Motor neuron (in vitro differentiated cells): ENCODE data around the gene RPL15. TPM values are rescaled to one million over a fixed set of nuclear protein-coding genes. Genes with fewer than 3 reads are reported as not detected.

ENCODE experiments used
- ATAC-seq, 8 experiments: fragments of 200-7000 bp; cut with Tn5 transposase; replicated peaks in 6 of 8; 2 replicates each; pipeline ENCODE4 v1.8.0; 2021; ENCODE audit warnings: mild to moderate bottlenecking in 8 of 8, moderate library complexity in 8 of 8
- H3K27ac ChIP-seq, 2 donors: fragments of 250-450 bp; sonication (Bioruptor Pico); 2 replicates each; pipeline ENCODE4 v1.9.0; 2021; ENCODE audit warnings: antibody characterized with exemption in 2 of 2, mild to moderate bottlenecking in 2 of 2, moderate library complexity in 1 of 2
- H3K4me1 ChIP-seq, 2 donors: fragments of 250-450 bp; sonication (Bioruptor Pico); replicated peaks in 1 of 2; 2 replicates each; pipeline ENCODE4 v1.6.1; 2021; ENCODE audit warnings: antibody characterized with exemption in 2 of 2, mild to moderate bottlenecking in 2 of 2, moderate library complexity in 1 of 2
- H3K4me3 ChIP-seq, 5 donors: fragments of 250-450 bp; sonication (Bioruptor Pico); 2 replicates each; pipeline ENCODE4 v1.9.0; 2021; ENCODE audit warnings: antibody characterized with exemption in 5 of 5, mild to moderate bottlenecking in 5 of 5, moderate library complexity in 4 of 5
- WGBS, 10 experiments: fragments of 450-650 bp; shearing (Covaris generic); methylation state at CpG; one replicate each; pipeline ENCODE4 v1.0.0; 2022; 5-methylcytosine and 5-hydroxymethylcytosine counted together
- in situ Hi-C, 9 experiments: fragments of 400-800 bp; cut with MboI; loops; one replicate each; pipeline ENCODE4 v1.15.0; 2021; ENCODE audit warnings: low sequenced_read_pairs in 9 of 9, low pct_unique_long_range_greater_than_20kb in 2 of 9; ENCODE audit not compliant: unreplicated experiment in 9 of 9
- total RNA-seq, 8 experiments: library from RNA; unstranded; fragments of 300-600 nt; gene quantifications; 2 replicates each; pipeline versions ENCODE4 v1.2.3 to v1.2.4, GENCODE V29; 2022

RPL15 gene
- total RNA-seq, 8 experiments from 2014 or later, result 1,411 to 3,853 (median 2,170) TPM

DNA sequence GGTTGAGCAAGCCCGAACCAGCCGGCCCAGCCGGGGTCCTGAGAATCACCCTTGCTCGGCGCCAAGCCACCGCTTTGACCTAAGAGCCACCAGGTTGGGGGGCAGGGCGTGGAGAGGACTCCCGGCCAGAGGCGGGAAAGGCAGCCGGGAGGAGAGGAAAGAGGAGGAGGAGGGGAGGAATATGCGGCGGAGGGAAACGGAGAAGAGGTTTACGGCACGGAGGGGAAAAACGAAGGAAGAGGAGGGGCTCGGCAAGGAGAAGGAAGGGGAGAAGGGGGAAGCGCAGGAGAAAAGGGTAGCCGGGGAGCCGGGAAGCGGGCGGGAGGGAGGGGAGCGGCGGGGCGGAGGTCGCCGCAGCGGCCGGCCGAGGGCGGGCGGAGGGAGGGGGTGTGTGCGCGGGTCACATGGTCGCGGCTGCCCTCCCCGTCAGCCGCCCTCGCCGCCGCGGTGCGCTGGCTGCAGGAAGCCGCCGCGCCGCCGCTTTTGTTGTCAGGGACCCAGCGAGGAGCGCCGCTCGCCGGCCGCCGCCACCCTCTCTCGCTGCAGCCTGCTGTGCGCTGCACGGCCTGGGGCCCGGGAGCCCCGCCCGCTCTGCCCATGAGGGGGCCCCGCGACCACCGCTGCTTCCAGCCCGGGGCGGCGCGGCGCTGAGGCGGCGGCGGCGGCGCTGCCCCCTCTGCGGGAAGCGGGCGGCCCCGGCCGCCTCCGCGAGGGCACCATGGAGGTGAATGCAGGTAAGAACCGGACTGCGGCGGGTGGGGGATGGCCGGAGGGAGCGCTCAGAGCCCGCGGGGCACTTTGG, 28.1 kb downstream of the RPL15 start, which contains the start of gene NR1D2:
Gene NR1D2, plus strand, starts transcription at position 426 of the 802 bp plus-strand sequence. Its CDS starts 293 bp downstream, at position 719.
- peak; percentile 21 to 67 (median 64) for ATAC-seq

DNA sequence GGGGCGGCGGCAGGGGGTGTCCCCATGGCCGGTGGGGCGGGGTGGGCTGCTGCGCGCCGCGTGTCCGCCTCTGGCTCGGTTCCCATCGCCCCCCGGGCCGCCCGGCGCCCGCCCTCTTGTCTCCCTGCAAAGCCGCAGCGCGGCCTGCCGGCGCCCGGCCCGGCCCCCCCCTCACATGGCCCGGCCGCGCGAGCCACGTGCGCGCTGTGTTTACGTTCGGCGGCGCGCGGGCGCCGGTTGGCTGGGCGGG, 28.7 kb downstream of the RPL15 start:
- Histone ChIP-seq H3K4me1 (peaks cover 15 to 16% of the 10 kb centered on the region in 2 donors), H3K4me3 (peak overlapping the region; percentile 66 to 82 (median 76)), H3K27ac (peak overlapping the region; percentile 97 to 99)
- no CpG with 5 or more reads among the region's 39 CpGs for WGBS, 10 experiments
- ATAC-seq, result no peak
- in situ Hi-C loops, result no loop called here

More for the DNA sequence above, 28.1 kb downstream of the RPL15 start, which contains the start of gene NR1D2:
- Histone ChIP-seq H3K4me3 (peak within 1 kb of the TSS; percentile 66 to 82 (median 76)), H3K27ac (peak within 1 kb of the TSS; percentile 97 to 99), H3K4me1 (peaks cover 15 to 16% of the 10 kb centered on the region in 2 donors)
- 0 to 2% methylated on average over 4 to 16 of the region's 88 CpGs; no CpG with 5 or more reads in 8 of the 10 experiments for WGBS, 10 experiments
- in situ Hi-C loops, result no loop called here

DNA sequence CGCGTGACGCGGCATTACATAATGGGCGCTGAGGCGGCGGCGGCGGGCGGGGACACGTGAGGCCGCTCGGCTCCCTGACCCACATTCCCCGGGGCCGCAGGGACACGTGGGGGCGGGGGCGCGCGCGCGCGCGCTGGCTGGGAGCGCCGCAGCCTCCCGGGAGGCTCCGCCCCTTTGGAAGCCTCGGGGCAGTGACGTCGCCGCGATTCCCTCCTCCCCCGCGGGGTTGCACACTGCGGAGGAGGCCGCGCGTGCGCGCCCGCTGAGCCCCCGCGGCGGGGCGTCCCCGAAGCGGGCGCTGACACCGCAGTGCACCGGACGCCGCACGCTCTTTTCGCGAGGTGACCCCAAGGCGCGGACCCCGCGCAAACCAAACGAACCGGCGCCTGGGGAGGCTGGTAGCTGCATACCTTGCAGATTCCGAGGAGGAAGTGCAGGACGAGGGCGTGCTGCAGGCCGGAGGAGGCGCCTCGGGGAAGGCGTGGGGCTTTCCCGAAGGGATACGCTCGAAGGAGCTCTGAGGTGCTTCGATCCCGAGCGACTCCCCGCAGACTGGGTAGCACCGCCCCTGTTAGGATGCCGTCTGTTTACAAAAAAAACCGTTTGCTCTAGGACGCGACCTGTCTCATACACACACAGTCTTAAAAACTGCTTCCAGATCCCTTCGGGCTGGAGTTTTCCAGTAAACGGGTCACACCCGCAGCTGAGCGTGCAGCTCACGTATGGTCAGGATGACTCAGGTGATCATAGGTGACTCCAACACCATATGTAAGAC, 29.2 kb downstream of the RPL15 start:
- H3K4me1 ChIP-seq, result peaks cover 13 to 15% of the 10 kb centered on the region in 2 donors
- in situ Hi-C loops, result no loop called here
- H3K27ac ChIP-seq, result peak overlapping the region; percentile 90 to 99
- WGBS, 10 experiments, result 0 to 3% (median 0%) methylated on average over 3 to 20 of the region's 87 CpGs; no CpG with 5 or more reads in 4 of the 10 experiments
- peak overlapping the region; percentile 66 to 82 (median 76) for H3K4me3 ChIP-seq
- ATAC-seq, result peak; percentile 69 to 85 (median 80)

DNA sequence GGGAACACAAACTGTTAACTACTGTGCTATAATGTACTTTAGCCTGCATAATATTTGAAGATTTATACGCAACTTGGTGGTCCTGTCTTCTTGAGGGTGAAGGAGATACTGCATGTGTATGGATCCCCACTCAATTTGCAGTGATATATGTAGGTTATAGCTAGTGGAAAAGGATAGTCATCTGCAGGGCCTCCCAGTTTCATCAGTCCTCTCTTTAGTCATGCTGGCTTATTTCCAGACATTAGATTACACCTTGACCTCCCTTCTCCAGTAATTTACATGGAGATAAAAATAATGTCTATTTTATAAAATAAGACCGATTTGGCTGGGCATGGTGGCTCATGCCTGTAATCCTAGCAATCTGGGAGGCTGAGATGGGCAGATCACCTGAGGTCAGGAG, 31.8 kb downstream of the RPL15 start:
- WGBS, 10 experiments, result 80 to 100% (median 100%) methylated on average over 1 to 2 of the region's 2 CpGs; no CpG with 5 or more reads in 2 of the 10 experiments
- Histone ChIP-seq H3K4me3 (no peak overlapping the region), H3K27ac (no peak overlapping the region), H3K4me1 (peaks cover 11 to 15% of the 10 kb centered on the region in 2 donors)
- in situ Hi-C loops, result no loop called here
- no peak for ATAC-seq

DNA sequence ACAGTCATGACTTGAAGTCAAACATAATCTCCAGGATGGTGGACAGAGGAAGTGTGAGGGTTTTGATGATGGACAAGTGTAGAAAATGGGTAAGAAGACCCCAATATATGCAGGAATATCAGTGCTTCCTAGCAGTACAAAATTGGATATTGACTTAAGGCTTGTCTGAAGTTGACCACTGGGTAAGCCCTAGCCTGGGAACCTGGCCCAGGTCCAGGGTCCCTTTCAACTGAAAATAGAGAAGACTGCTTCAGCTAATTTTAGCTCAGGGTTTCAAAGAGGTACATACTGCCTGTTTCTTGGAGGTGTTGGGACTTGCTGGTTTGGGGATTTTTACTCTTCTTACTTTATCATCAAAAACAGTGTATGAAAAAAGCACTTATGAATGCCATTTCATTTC, 32.9 kb downstream of the RPL15 start:
- Histone ChIP-seq H3K4me1 (peaks cover 4 to 12% of the 10 kb centered on the region in 2 donors), H3K4me3 (no peak overlapping the region), H3K27ac (no peak overlapping the region)
- in situ Hi-C loops, result no loop called here
- ATAC-seq, result no peak

DNA sequence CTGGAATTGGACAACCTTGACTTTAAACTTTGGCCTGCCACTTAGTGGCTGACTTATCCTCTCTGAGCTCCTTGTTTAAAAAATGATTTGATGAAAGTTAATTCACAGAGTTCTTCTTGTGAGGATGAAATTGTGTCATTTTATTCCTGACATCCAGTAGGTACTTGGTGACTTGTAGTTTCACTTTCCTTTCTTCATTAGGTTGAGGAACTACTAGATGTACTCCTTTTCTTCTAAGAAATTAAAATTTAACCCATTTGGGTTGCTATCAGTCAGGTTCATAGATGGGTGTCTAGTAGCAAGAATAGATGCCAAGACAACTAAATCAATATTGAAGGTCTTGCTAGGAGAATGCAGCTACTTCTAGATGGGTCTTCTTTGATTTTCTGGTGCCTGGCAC, 33.4 kb downstream of the RPL15 start:
- no peak overlapping the region for H3K4me3 ChIP-seq

DNA sequence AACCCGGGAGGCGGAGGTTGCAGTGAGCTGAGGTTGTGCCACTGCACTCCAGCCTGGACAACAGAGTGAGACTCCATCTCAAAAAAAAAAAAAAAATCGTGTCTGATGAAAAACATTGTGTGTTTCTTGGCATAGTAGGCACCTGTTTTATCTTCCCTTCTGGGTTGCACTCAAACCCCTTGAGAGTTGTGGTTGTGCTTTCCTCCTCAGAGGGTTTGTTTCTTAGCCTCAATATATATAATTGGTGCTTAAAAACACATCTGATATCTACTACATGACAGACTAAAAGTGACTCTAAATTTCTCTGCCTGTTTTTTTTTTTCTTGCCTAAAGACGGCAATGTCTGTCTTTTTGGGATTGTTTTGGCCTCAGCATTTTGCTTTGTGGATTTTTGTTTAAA, 35.7 kb downstream of the RPL15 start:
- Histone ChIP-seq H3K4me3 (no peak overlapping the region), H3K27ac (no peak overlapping the region), H3K4me1 (peaks cover 0 to under 1% of the 10 kb centered on the region in 2 donors)
- ATAC-seq, result no peak
- WGBS, 10 experiments, result 58 to 95% (median 80%) methylated on average over 1 to 3 of the region's 4 CpGs; no CpG with 5 or more reads in 3 of the 10 experiments
- in situ Hi-C loops, result no loop called here

More for the DNA sequence above, 33.4 kb downstream of the RPL15 start:
- H3K4me1 ChIP-seq, result peaks cover 4 to 12% of the 10 kb centered on the region in 2 donors
- in situ Hi-C loops, result no loop called here
- no peak for ATAC-seq
- H3K27ac ChIP-seq, result no peak overlapping the region

DNA sequence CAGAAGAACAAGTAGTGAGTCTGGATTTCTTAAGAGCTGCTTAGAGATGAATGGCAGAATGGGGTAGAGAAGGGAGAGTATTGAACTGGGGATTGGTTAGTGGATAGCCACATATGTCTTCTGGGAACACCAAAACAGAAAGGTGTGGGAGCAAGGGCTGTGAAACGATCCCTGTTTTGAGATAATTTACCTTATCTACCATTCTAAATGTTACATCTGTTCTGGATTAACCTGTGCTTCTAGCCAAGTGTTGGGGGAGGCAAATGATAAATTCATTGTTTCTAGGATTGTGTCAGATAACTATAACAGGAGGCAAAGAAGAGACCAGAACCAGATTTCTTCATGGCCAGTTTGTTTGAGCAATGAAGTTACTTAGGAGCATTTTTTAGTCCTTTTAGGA, 36.6 kb downstream of the RPL15 start:
- WGBS, 10 experiments, result 33 to 100% (median 89%) methylated on average over 1 of the region's 1 CpG; no CpG with 5 or more reads in 5 of the 10 experiments
- Histone ChIP-seq H3K4me1 (no peaks in the 10 kb centered on the region), H3K27ac (no peak overlapping the region), H3K4me3 (no peak overlapping the region)
- ATAC-seq, result no peak
- in situ Hi-C loops, result no loop called here

DNA sequence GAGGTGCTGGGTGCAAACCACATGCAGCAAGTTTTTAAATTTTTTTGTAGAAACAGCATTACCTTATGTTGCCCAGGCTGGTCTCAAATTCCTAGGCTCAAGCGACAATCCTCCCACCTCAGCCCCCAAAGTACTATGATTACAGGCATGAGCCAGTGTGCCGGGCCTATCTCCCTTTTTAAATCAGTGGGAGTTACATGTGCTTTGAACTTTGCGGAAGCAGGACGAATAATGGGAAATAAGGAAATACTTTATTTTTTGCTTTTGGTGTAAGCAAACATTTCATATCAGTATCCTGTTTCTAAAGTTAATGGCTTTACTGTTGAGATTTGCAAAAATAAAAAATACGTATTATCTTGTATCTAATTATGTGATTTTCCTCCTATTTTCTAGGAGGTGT, 37.2 kb downstream of the RPL15 start:
- Histone ChIP-seq H3K4me1 (no peaks in the 10 kb centered on the region), H3K27ac (no peak overlapping the region), H3K4me3 (no peak overlapping the region)
- WGBS, 10 experiments, result 87 to 100% (median 96%) methylated on average over 2 to 5 of the region's 5 CpGs
- in situ Hi-C loops, result no loop called here
- no peak for ATAC-seq

DNA sequence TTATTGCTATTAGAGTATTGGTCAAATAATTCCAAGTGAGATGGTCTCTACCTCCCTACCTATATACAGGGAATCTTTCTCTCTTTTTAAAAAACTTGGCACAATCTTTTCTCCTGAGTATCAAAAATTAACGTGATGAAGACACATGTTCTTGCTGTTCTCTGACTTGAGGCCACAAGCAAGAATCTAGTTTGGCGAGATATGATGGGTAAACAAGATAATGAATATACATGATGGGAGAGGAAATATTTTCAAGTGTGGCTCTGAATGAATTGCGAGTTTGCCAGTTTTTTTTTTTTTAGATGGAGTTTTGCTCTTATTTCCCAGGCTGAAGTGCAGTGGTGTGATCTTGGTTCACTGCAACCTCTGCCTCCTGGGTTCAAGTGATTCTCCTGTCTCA, 39.8 kb downstream of the RPL15 start:
- Histone ChIP-seq H3K4me3 (no peak overlapping the region), H3K4me1 (no peaks in the 10 kb centered on the region), H3K27ac (no peak overlapping the region)
- WGBS, 10 experiments, result 80 to 100% (median 100%) methylated on average over 1 to 3 of the region's 3 CpGs
- in situ Hi-C loops, result no loop called here
- ATAC-seq, result no peak

DNA sequence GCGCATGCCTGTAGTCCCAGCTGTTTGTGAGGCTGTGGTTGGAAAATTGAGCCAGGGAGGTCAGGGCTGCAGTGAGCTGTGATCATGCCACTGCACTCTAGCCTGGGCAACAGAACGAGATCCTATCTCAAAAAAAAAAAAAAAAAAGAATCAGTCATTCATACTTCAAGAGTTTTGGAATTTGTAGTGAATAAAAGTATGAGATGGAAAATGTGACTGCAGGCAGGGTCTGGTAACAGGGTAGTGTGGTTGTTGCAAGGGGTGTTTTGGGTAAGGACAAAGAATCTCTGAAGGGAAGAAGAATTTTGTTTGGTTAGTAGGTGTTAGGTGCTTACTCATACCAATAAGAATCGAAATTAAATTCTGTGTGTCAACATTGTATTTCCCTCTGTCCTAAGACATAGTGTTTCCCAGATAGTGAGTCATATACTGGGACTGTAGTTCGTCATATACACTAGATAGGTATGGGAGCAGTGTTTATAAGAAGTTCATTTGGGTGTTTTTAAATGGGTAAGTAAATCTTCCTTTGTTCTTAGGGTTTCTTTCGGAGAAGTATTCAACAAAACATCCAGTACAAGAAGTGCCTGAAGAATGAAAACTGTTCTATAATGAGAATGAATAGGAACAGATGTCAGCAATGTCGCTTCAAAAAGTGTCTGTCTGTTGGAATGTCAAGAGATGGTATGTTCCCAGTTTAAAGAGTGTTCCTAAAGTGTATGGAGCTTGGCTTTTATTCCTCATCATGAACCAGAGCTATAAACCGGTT, 42.4 kb downstream of the RPL15 start:
- peak in 4 of 8 experiments; percentile 12 to 80 (median 52) for ATAC-seq
- 4 to 95% (median 78%) methylated on average over 2 to 7 of the region's 7 CpGs for WGBS, 10 experiments
- H3K4me1 ChIP-seq, result no peaks in the 10 kb centered on the region
- no peak overlapping the region for H3K27ac ChIP-seq
- H3K4me3 ChIP-seq, result no peak overlapping the region
- in situ Hi-C loops, result no loop called here

DNA sequence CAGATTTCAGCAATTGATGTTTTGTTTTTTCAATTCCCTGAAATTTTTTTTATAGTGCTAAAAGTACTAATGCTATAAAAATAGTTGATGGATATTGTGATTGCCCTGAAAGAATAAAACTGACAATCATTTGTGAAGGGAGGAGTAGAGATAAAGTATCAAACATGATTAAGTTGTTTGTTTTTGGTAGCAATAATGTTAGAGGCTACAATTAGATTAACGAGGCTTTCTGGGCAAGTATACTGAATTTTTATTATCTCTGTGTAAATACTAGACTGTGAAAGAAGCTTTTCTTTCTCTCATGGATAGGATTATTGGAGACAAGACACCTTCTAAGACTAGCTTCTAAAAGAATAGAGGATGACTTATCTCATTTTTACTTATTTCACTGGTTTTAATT, 43.7 kb downstream of the RPL15 start:
- no peak for ATAC-seq
- in situ Hi-C loops, result no loop called here
- Histone ChIP-seq H3K4me1 (no peaks in the 10 kb centered on the region), H3K4me3 (no peak overlapping the region), H3K27ac (no peak overlapping the region)
- 57 to 100% (median 80%) methylated on average over 1 of the region's 1 CpG; no CpG with 5 or more reads in 1 of the 10 experiments for WGBS, 10 experiments

DNA sequence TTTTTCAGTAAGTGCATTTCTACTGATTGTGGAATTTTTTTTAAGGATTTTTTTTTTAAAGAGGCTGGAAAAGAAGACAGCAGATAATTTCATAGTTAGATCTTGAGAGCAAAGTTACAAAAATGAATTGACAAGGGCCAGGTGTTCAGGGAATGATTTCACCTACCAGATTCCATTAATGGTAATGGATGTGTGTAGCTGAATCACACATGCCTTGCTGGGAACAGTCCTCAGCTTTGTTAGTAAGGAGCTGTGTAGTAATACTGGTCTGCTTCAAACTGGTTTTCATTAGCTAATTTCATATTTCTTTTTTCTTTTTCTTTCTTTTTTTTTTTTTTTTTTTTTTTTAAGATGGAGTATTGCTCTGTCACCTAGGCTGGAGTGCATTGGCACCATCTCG, 44.1 kb downstream of the RPL15 start:
- in situ Hi-C loops, result no loop called here
- 83 to 100% (median 89%) methylated on average over 1 of the region's 1 CpG; no CpG with 5 or more reads in 6 of the 10 experiments for whole genome bisulfite sequencing, 10 experiments
- no peaks in the 10 kb centered on the region for H3K4me1 ChIP-seq
- H3K4me3 ChIP-seq, result no peak overlapping the region
- no peak overlapping the region for H3K27ac ChIP-seq
- peak in 2 of 8 experiments; percentile 18 to 50 for ATAC-seq
